ENCODE data around the gene ERO1A.

Gene ERO1A

DNA sequence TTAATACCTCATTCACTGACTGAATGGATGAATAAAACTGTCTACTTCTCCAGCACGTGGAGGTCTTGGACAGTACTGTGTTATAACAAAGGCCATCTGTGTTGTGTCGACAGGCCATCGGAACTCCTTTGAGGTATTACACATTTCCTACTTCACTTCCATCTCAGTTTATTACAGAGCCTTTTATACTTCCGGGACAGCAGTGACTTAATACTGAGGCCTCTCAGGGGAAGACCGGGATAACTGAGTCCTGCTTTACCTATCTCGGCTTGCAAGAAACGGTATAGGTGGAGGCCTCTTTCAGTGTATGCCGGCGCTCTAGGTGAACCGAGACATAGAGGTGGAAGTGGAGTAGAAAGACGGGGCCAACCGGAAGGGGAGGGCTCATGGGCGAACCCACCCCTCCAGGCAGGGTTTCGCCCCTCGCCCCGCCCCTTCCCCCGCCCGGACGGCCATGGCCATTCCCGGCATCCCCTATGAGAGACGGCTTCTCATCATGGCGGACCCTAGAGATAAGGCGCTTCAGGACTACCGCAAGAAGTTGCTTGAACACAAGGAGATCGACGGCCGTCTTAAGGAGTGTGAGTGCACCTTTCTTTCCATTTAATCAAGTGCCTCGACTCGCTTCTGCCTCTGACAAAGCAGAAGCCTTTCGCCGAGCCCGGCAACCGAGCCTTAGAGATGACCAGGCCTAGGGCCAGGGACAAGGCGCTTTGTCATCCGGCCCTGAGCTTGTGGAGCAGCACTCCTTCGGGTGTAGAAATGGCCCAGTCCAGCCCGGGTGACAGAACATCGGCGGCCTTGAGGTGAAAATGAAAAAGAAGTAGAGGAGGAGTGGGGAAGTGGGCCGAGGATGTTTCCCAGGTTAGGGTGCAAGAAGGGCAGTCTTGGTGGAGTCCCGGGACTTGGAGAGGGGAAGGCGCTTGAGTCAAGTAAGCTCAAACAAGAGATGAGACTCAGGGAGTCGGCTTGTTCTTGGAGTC, 11.7 kb upstream of the ERO1A start, which contains the start of gene PSMC6 (continued):
- TF ChIP-seq, protein P1, sequence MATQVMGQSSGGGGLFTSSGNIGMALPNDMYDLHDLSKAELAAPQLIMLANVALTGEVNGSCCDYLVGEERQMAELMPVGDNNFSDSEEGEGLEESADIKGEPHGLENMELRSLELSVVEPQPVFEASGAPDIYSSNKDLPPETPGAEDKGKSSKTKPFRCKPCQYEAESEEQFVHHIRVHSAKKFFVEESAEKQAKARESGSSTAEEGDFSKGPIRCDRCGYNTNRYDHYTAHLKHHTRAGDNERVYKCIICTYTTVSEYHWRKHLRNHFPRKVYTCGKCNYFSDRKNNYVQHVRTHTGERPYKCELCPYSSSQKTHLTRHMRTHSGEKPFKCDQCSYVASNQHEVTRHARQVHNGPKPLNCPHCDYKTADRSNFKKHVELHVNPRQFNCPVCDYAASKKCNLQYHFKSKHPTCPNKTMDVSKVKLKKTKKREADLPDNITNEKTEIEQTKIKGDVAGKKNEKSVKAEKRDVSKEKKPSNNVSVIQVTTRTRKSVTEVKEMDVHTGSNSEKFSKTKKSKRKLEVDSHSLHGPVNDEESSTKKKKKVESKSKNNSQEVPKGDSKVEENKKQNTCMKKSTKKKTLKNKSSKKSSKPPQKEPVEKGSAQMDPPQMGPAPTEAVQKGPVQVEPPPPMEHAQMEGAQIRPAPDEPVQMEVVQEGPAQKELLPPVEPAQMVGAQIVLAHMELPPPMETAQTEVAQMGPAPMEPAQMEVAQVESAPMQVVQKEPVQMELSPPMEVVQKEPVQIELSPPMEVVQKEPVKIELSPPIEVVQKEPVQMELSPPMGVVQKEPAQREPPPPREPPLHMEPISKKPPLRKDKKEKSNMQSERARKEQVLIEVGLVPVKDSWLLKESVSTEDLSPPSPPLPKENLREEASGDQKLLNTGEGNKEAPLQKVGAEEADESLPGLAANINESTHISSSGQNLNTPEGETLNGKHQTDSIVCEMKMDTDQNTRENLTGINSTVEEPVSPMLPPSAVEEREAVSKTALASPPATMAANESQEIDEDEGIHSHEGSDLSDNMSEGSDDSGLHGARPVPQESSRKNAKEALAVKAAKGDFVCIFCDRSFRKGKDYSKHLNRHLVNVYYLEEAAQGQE (tag by site-specific recombination; IDR thresholded peaks at IDR 0.05), result no peak
- no peak for TF ChIP-seq RBAK (tag by site-specific recombination; IDR thresholded peaks at IDR 0.05)
- TF ChIP-seq ZNF112 (tag by site-specific recombination; IDR thresholded peaks at IDR 0.05), result no peak
- TF ChIP-seq HOXC10 (CRISPR knock-in tag; IDR thresholded peaks at IDR 0.05), result no peak
- TF ChIP-seq ZNF132 (tag by site-specific recombination; IDR thresholded peaks at IDR 0.05; ENCODE audit: borderline replicate concordance), result no peak
- no peak for TF ChIP-seq GLIS2 (tag by site-specific recombination; IDR thresholded peaks at IDR 0.05)
- no peak for TF ChIP-seq ZNF350 (tag by site-specific recombination; IDR thresholded peaks at IDR 0.05)
- no peak for TF ChIP-seq OSR2 (tag by site-specific recombination; IDR thresholded peaks at IDR 0.05)
- TF ChIP-seq, protein P2, sequence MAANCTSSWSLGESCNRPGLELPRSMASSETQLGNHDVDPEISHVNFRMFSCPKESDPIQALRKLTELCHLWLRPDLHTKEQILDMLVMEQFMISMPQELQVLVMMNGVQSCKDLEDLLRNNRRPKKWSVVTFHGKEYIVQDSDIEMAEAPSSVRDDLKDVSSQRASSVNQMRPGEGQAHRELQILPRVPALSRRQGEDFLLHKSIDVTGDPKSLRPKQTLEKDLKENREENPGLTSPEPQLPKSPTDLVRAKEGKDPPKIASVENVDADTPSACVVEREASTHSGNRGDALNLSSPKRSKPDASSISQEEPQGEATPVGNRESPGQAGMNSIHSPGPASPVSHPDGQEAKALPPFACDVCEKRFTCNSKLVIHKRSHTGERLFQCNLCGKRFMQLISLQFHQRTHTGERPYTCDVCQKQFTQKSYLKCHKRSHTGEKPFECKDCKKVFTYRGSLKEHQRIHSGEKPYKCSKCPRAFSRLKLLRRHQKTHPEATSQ (tag by site-specific recombination; IDR thresholded peaks at IDR 0.05), result no peak
- TF ChIP-seq ZNF555 (tag by site-specific recombination; conservative IDR thresholded peaks at IDR 0.05), result no peak
- TF ChIP-seq ZBTB20 (tag by site-specific recombination; IDR thresholded peaks at IDR 0.05), result peak; percentile 55
- TF ChIP-seq, protein P3, sequence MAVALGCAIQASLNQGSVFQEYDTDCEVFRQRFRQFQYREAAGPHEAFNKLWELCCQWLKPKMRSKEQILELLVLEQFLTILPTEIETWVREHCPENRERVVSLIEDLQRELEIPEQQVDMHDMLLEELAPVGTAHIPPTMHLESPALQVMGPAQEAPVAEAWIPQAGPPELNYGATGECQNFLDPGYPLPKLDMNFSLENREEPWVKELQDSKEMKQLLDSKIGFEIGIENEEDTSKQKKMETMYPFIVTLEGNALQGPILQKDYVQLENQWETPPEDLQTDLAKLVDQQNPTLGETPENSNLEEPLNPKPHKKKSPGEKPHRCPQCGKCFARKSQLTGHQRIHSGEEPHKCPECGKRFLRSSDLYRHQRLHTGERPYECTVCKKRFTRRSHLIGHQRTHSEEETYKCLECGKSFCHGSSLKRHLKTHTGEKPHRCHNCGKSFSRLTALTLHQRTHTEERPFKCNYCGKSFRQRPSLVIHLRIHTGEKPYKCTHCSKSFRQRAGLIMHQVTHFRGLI (tag by site-specific recombination; IDR thresholded peaks at IDR 0.05), result no peak
- peak; percentile 85 for TF ChIP-seq ZNF76 (tag by site-specific recombination; IDR thresholded peaks at IDR 0.05; ENCODE audit: borderline replicate concordance, low read depth)
- TF ChIP-seq SALL2 (tag by site-specific recombination; IDR thresholded peaks at IDR 0.05; ENCODE audit: borderline replicate concordance), result no peak
- no peak for TF ChIP-seq ZNF645 (tag by site-specific recombination; IDR thresholded peaks at IDR 0.05)
- TF ChIP-seq BCL11A (tag by site-specific recombination; IDR thresholded peaks at IDR 0.05; ENCODE audit: low read depth), result no peak
- TF ChIP-seq TCF7L2 (IDR thresholded peaks at IDR 0.05; ENCODE audit: borderline replicate concordance, low read depth, low read length), result no peak
- peak; percentile 87 for TF ChIP-seq YY1 (tag by site-specific recombination; IDR thresholded peaks at IDR 0.05)
- TF ChIP-seq ZNF701 (tag by site-specific recombination; IDR thresholded peaks at IDR 0.05), result no peak
- TF ChIP-seq ZNF521 (tag by site-specific recombination; IDR thresholded peaks at IDR 0.05), result no peak
- peak; percentile 65 for TF ChIP-seq ZBTB17 (tag by site-specific recombination; IDR thresholded peaks at IDR 0.05)
- no peak for TF ChIP-seq KLF10 (tag by site-specific recombination; IDR thresholded peaks at IDR 0.05)
- TF ChIP-seq ZNF138 (tag by site-specific recombination; IDR thresholded peaks at IDR 0.05; ENCODE audit: borderline replicate concordance), result no peak
- TF ChIP-seq PATZ1 (tag by site-specific recombination; IDR thresholded peaks at IDR 0.05), result 0 out of 2 replicates have a peak, but pooled peaks have one; percentile 40
- no peak for TF ChIP-seq ZNF426 (tag by site-specific recombination; IDR thresholded peaks at IDR 0.05)
- no peak for TF ChIP-seq ZNF776 (tag by site-specific recombination; IDR thresholded peaks at IDR 0.05; ENCODE audit: borderline replicate concordance)
- TF ChIP-seq ZSCAN30 (tag by site-specific recombination; IDR thresholded peaks at IDR 0.05), result no peak
- no peak for TF ChIP-seq ZIC2 (tag by site-specific recombination; IDR thresholded peaks at IDR 0.05)
- 0 out of 2 replicates have a peak, but pooled peaks have one; percentile 42 for TF ChIP-seq SP7 (tag by site-specific recombination; IDR thresholded peaks at IDR 0.05)
- TF ChIP-seq ZNF366 (tag by site-specific recombination; conservative IDR thresholded peaks at IDR 0.05), result 0 out of 2 replicates have a peak, but pooled peaks have one; percentile 15

All from HEK293 (cell line).